ENCODE measurements around the gene MPG. TPM values are rescaled to one million over a fixed set of nuclear protein-coding genes. Genes with fewer than 3 reads are reported as not detected.

MPG gene
- total and polyA plus RNA-seq, 10 of the 15 experiments (the other 5 are each of a cell fraction or from before 2014, with no cell fraction given), result 0.32 to 193 (median 55.7) TPM

- SMC1A ChIA-PET (ENCODE audit: uncharacterized antibody, unreplicated experiment), result no interaction called here
- peak overlapping the region; percentile 45 for H3K27ac ChIP-seq (ENCODE audit: control insufficient read depth, insufficient read depth)
- no peak overlapping the region for H3K4me3 ChIP-seq
- FAIRE-seq (no peak), DNase-seq (ENCODE audit: low read depth, low spot score) (no peak), ATAC-seq (peak; percentile 82)
- H3K9ac ChIP-seq (ENCODE audit: control insufficient read depth, insufficient read depth, low read length), result no peak overlapping the region
- H3K79me2 ChIP-seq (ENCODE audit: control insufficient read depth, insufficient read depth, low read length), result no peaks in the 10 kb centered on the region
- POLR2A ChIA-PET, result interaction anchor here (0.6 to 1.9 kb wide), 3 partner anchors 18 to 1446 kb away, joined by 3 to 5 read pairs (median 4); partner anchors contain the start of genes POLR3K and SNRNP25
- CTCF ChIA-PET, result no interaction called here
- intact Hi-C loops (cut with micrococcal nuclease; ENCODE audit: unreplicated experiment) (no loop called here), in situ Hi-C loops (cut with MboI) (no loop called here)
- H3K27me3 ChIP-seq (replicated peaks in 1 of 2; ENCODE audit: control insufficient read depth in 2 of 2, insufficient read depth in 2 of 2, low read length in 1 of 2), result no peaks in the 10 kb centered on the region
- H3K4me1 ChIP-seq (ENCODE audit: control insufficient read depth, insufficient read depth, low read length), result peaks cover 34% of the 10 kb centered on the region
- RAD21 ChIA-PET (ENCODE audit: unreplicated experiment), result interaction anchor here (1.0 to 1.5 kb wide), 2 partner anchors 18 to 62 kb away, joined by 3 to 4 read pairs; partner anchors contain the start of genes POLR3K and SNRNP25
- H3K4me2 ChIP-seq (ENCODE audit: control insufficient read depth, insufficient read depth), result peak overlapping the region; percentile 54; the same call in 1 of the 2 replicates
- H2AFZ ChIP-seq (ENCODE audit: control insufficient read depth, low read depth, low read length), result peak overlapping the region; percentile 21; the same call in 1 of the 2 replicates
- 58% methylated on average over 17 of the region's 17 CpGs for WGBS (ENCODE audit: insufficient coverage, insufficient replicate concordance, low lambda C conversion rate, missing lambda C conversion rate)
- TF ChIP-seq RELB (IDR thresholded peaks at IDR 0.05; ENCODE audit: low read depth) (peak; percentile 14; the same call in 1 of the 2 replicates), MTA2 (IDR thresholded peaks at IDR 0.05; ENCODE audit: low read depth) (peak; percentile 19; the same call in 1 of the 2 replicates), IKZF1 (conservative IDR thresholded peaks at IDR 0.05) (0 out of 2 replicates have a peak, but pooled peaks have one; percentile 41), HDAC2 (IDR thresholded peaks at IDR 0.05) (no peak), IKZF2 (IDR thresholded peaks at IDR 0.05) (peak; percentile 18 to 23; a peak in 1 of 4 replicates), BHLHE40 (IDR thresholded peaks at IDR 0.05; ENCODE audit: borderline replicate concordance in 1 of 2, low read depth in 2 of 2, low read length in 1 of 2) (peak in 1 of 2 experiments; percentile 22; a peak in 1 of 4 replicates), STAT3 (IDR thresholded peaks at IDR 0.05; ENCODE audit: low read depth, low read length) (no peak), SPI1 (IDR thresholded peaks at IDR 0.05; ENCODE audit: borderline replicate concordance, insufficient read depth, low read depth, low read length) (peak; percentile 48; the same call in 1 of the 2 replicates), DPF2 (IDR thresholded peaks at IDR 0.05) (0 out of 2 replicates have a peak, but pooled peaks have one; percentile 12), TARDBP (IDR thresholded peaks at IDR 0.05; ENCODE audit: borderline replicate concordance) (no peak), HSF1 (IDR thresholded peaks at IDR 0.05; ENCODE audit: low read depth, low read length) (no peak), HDGF (IDR thresholded peaks at IDR 0.05) (no peak)
- H3K36me3 ChIP-seq (ENCODE audit: control insufficient read depth in 2 of 2, insufficient read depth in 2 of 2, low read length in 1 of 2), result peaks cover 0 to 8% of the 10 kb centered on the region in 2 experiments; a peak in 2 of 4 replicates
- no TSS peak for BruUV-seq (replicated peaks)
- H4K20me1 ChIP-seq (ENCODE audit: control insufficient read depth, insufficient read depth), result no peaks in the 10 kb centered on the region
- H3K9me3 ChIP-seq (replicated peaks; ENCODE audit: control insufficient read depth, insufficient read depth, low read length), result no peaks in the 10 kb centered on the region
Measured at GRCh38 chr16:35011-35677, 42.9 kb upstream of the MPG start.

All from GM12878 (cell line).